SJSA1 (cell line): ENCODE results near the gene NPAS3. TPM values are rescaled to one million over a fixed set of nuclear protein-coding genes. Genes with fewer than 3 reads are reported as not detected.

Experiments
- DNase-seq, 2 experiments: peaks; one replicate each; pipeline ENCODE4 v3.0.0-alpha.2; 2015 to 2020; ENCODE audit warnings: low spot score in 2 of 2, low read depth in 1 of 2
- H3K27ac ChIP-seq: fragments of 250-450 bp; sonication (Bioruptor Pico); 2 replicates; pipeline ENCODE4 v1.5.1; 2020; ENCODE audit warnings: mild to moderate bottlenecking, moderate library complexity
- H3K27me3 ChIP-seq: fragments of 250-450 bp; sonication (Bioruptor Pico); replicated peaks from 2 replicates; pipeline ENCODE4 v1.5.1; 2020; ENCODE audit warnings: mild to moderate bottlenecking, moderate library complexity
- H3K36me3 ChIP-seq: fragments of 250-450 bp; sonication (Bioruptor Pico); 2 replicates; pipeline ENCODE4 v1.5.1; 2020; ENCODE audit warnings: mild to moderate bottlenecking
- H3K4me1 ChIP-seq: fragments of 250-450 bp; sonication (Bioruptor Pico); replicated peaks from 2 replicates; pipeline ENCODE4 v1.6.1; 2021; ENCODE audit warnings: mild to moderate bottlenecking
- H3K4me3 ChIP-seq: fragments of 250-450 bp; sonication (Bioruptor Pico); 2 replicates; pipeline ENCODE4 v1.5.1; 2020; ENCODE audit warnings: mild to moderate bottlenecking
- H3K9me3 ChIP-seq: fragments of 250-450 bp; sonication (Bioruptor Pico); replicated peaks from 2 replicates; pipeline ENCODE4 v1.5.1; 2020; ENCODE audit warnings: mild to moderate bottlenecking
- total RNA-seq: library from RNA; depleted of rRNA; stranded (reverse); fragments of >200 nt; shearing (Covaris generic); gene quantifications from 2 replicates; pipeline ENCODE4 v1.2.3, GENCODE V29; 2014

The NPAS3 gene
- total RNA-seq, 1 experiment from 2014 or later: 0.26 TPM

GRCh38 chr14:33847066-33847465 lies 908.4 kb downstream of the NPAS3 start:
- Histone ChIP-seq H3K36me3 (no peaks in the 10 kb centered on the region), H3K27me3 (no peaks in the 10 kb centered on the region), H3K9me3 (no peaks in the 10 kb centered on the region), H3K27ac (no peak overlapping the region), H3K4me1 (no peaks in the 10 kb centered on the region), H3K4me3 (no peak overlapping the region)
- no peak for DNase-seq

GRCh38 chr14:33848009-33848408 lies 909.3 kb downstream of the NPAS3 start:
- Histone ChIP-seq H3K27me3 (no peaks in the 10 kb centered on the region), H3K36me3 (no peaks in the 10 kb centered on the region), H3K4me1 (no peaks in the 10 kb centered on the region), H3K27ac (no peak overlapping the region), H3K4me3 (no peak overlapping the region), H3K9me3 (no peaks in the 10 kb centered on the region)
- no peak for DNase-seq

GRCh38 chr14:33848706-33849454 lies 910.2 kb downstream of the NPAS3 start:
- Histone ChIP-seq H3K27me3 (no peaks in the 10 kb centered on the region), H3K36me3 (no peaks in the 10 kb centered on the region), H3K4me1 (no peaks in the 10 kb centered on the region), H3K27ac (no peak overlapping the region), H3K9me3 (no peaks in the 10 kb centered on the region), H3K4me3 (no peak overlapping the region)
- peak; percentile 46 to 57 for DNase-seq

GRCh38 chr14:33849455-33849801 lies 910.7 kb downstream of the NPAS3 start:
- Histone ChIP-seq H3K4me3 (no peak overlapping the region), H3K9me3 (no peaks in the 10 kb centered on the region), H3K36me3 (no peaks in the 10 kb centered on the region), H3K4me1 (no peaks in the 10 kb centered on the region), H3K27ac (no peak overlapping the region), H3K27me3 (no peaks in the 10 kb centered on the region)
- no peak for DNase-seq

- no peak for DNase-seq
- H3K9me3 ChIP-seq: no peaks in the 10 kb centered on the region
- no peaks in the 10 kb centered on the region for H3K27me3 ChIP-seq
- no peaks in the 10 kb centered on the region for H3K4me1 ChIP-seq
- H3K27ac ChIP-seq: no peak overlapping the region
- H3K4me3 ChIP-seq: no peak overlapping the region
- no peaks in the 10 kb centered on the region for H3K36me3 ChIP-seq
Measured at GRCh38 chr14:33850826-33851225, 912.1 kb downstream of the NPAS3 start.

- DNase-seq: no peak
- Histone ChIP-seq H3K27me3 (no peaks in the 10 kb centered on the region), H3K36me3 (no peaks in the 10 kb centered on the region), H3K4me1 (no peaks in the 10 kb centered on the region), H3K4me3 (no peak overlapping the region), H3K27ac (no peak overlapping the region), H3K9me3 (no peaks in the 10 kb centered on the region)
Measured at GRCh38 chr14:33851366-33851765, 912.7 kb downstream of the NPAS3 start.

GRCh38 chr14:33851931-33852330 lies 913.3 kb downstream of the NPAS3 start:
- H3K4me3 ChIP-seq: no peak overlapping the region
- no peaks in the 10 kb centered on the region for H3K9me3 ChIP-seq
- H3K27ac ChIP-seq: no peak overlapping the region
- DNase-seq: no peak
- H3K27me3 ChIP-seq: no peaks in the 10 kb centered on the region
- H3K4me1 ChIP-seq: no peaks in the 10 kb centered on the region
- H3K36me3 ChIP-seq: no peaks in the 10 kb centered on the region
